LHCN-M2 (cell line): Measurements from ENCODE around the gene RNF17. TPM values are rescaled to one million over a fixed set of nuclear protein-coding genes. Genes with fewer than 3 reads are reported as not detected.

ENCODE experiments used
- DNase-seq: peaks from one replicate; pipeline ENCODE4 v3.0.0-alpha.2; 2012; ENCODE audit warnings: low read depth
- total RNA-seq: library from RNA; depleted of rRNA; stranded (reverse); fragments of >200 nt; gene quantifications from 2 replicates; pipeline ENCODE4 v1.2.3, GENCODE V29; 2014; rRNA removed

Gene RNF17
- total RNA-seq, 1 experiment from 2014 or later = not detected

DNA sequence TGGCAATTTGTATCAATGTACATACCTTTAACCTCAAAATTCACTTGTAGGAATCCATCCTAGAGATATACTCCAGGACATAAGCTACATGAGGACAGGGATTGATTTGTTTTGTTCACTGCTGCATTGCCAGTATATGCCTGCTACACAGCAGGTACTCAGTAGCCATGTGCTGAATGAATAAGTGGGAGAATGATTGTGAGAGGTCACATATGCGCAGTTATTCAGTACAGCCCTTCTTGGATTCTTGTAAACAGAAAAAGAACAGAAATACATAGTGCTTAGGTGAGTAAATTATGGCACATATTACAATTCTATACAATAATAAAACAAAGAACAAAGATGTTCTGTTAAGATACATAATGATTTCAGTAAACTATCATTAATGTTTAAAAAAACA, 133.3 kb downstream of the RNF17 start:
- DNase-seq = no peak

DNA sequence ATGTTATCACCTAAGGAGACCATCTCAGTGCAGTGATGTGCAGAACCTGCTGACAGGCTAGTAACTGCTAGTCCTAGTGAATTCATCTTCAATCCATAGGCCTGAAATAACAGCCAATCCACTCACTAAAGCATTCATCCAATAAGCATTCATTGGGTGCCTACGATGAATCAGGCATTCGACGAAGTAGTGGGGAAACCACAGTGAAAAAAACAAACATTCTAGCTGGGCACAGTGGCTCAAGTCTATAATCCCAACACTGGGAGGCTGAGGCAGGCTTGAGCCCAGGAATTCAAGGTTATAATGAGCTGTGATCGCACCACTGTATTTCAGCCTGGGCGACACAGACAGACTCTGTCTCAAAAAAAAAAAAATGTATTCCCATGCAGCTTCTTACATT, 135.6 kb downstream of the RNF17 start:
- DNase-seq = peak; percentile 6

DNA sequence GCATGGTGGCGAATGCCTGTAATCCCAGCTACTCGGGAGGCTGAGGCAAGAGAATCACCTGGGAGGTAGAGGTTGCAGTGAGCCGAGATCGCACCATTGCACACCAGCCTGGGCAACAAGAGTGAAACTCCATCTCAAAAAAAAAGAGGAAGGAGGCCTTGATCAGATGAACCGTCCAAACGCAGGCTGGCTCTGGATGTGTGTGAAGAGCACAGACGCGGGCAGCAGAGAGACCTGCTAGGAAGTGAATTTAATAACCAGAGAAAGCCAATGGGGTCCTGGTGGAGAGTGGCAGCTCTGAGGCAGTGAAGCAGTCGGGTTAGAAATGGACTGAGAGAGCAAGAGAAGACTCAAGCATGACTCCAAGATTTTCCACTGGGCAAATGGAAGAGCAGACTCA, 136.5 kb downstream of the RNF17 start:
- no peak for DNase-seq

DNA sequence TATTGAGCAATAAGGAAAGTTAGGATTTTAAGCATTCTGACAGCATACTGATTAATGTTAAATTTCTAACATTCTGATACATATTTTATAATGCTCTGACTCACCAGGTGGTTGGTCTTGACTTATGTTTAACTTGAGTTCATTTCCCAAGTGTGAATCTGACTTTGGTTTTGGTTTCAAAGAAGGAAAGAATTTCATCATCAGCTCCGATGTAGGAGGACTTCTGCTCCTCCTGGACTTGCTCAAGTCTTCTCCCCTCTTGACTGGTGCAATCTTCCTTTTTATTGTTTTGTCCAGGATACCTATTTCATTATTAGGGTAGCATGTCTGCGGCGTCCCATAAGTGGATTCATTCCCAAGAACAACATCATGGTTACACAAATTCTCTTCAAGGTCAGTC, 141.3 kb downstream of the RNF17 start:
- peak; percentile 32 for DNase-seq

DNA sequence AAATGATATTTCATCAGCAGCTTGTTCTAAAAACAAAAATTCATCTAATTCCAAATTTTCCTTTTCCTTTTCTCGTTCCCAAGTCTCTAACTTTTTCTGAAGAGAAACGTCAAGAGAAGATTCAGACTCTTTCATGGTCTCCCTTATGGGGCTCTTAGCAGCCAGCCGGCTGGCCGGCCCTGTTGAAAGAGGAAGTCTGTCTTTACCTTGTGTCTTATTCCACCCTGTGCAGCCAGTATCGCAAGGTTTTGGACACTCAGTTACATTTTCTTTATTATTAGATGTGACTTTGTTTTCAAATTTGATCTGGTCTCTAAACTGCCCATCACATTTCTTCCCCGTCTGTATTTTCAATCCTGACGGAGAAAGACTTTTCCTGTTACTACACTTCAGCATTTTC, 142.3 kb downstream of the RNF17 start:
- DNase-seq = no peak

DNA sequence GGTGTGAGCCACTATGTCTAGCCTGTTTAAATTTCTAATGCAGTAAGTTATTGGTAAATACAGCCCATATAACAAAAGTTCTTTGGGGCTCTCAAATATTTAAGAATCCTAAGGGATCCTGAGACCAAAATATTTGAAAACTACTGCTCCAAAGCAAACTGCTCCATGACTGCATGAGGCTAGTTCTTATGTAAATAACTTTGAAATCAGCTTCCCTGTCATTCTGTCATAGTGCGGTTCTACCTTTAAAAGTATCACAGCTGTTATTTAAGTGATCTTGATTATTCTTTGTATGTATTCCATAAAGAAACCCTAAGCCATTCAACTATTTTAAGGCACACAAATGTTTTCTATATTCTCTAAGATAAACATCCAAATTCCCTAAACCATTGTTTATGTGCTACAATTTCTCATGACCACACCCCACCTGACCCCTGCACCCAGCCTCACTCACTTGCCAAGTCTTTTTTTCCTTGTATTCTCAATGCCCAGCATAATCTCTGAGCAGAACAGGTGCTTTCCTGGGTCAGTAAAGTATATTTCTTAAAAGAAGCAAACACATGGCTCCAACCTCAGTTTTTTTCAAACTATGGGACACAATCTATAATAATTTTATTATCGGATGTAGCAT, 146.6 kb downstream of the RNF17 start:
- no peak for DNase-seq

DNA sequence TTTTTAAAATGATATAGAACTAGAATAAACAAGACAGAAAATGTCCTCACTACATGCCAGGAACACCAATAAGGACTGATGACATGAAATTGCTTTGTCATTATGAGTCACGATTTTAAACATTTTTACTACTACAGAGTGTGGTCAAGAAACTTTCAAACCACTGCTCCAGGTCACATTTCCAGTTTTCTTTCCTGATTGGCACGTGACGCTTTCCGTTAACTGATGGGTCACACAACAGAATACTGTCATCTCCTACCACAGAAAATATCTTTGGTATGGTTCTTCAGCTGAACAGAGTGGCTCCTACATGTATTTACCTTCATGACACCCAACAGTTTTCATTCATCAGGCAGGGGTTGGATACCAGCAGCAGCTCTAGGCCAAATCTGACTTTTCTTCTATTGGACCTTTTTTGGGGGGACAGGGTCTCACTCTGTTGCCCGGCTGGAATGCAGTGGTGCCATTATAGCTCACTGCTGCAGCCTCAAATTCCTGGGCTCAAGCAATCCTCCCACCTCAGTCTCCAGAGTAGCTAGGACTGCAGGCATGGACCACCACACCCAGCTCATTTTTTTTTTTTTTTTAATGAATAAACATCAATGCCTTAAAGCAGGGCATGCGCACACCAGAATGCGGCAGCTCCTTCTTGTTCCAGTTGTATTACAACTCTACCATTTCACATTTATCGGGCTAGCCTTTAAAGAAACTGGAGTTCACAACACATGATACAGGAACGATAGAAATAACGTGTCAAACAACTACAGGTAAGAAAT, 147.4 kb downstream of the RNF17 start:
- DNase-seq = peak; percentile 74

DNA sequence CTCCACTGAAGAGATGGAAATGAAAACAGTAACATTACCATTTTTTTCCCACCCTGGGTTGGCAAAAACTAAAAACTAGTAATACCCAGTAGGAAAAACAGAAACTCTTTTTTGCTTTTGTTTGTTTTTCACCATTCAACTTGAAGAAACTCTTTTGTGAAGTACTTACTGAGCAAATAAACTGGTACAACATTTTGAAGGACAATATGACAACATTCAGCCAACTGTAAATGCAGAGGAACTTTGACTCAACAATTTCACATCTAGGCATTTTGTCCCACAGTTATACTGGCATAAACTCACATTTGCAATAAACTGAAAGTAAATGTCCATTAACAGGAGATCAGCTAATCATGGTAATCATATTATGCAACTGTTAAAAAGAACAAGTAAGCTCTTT, 152.5 kb downstream of the RNF17 start:
- no peak for DNase-seq

DNA sequence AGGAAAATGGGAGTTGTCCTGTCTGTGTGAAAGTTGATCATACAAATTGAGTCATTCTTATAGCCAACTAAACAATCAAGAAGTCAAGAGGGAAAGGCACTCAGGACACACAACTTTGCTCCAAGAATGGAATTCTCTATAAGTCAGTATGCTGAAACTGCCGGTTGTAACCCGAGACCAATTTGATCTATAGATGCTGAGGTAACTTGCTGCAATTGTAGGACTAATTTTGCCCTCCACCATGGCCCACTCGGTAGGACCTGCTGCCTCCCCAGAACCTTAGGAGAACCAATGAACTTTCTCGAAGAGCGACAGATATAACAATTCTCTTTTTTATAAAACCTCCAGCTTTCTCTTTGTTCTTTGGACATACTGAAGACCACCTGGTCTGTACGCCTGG, 157.0 kb downstream of the RNF17 start:
- DNase-seq = no peak

DNA sequence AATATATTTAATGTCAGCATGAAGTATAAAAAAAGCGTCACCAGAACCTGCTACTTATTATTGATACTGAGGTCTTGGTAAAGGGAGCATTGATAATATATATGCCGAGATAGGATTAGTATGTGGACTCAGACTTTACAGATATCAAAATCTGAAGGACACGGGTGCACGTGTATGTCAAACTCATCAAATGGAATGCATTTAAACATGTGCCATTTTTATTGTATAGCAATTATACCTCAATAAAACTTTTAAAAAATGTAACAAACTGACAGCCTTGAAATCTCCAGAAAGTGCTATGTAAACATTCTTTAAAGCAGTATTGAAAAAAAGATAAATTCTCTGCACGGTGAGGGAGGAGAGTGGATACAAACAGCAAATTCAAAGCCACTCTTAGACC, 157.9 kb downstream of the RNF17 start:
- DNase-seq = no peak

DNA sequence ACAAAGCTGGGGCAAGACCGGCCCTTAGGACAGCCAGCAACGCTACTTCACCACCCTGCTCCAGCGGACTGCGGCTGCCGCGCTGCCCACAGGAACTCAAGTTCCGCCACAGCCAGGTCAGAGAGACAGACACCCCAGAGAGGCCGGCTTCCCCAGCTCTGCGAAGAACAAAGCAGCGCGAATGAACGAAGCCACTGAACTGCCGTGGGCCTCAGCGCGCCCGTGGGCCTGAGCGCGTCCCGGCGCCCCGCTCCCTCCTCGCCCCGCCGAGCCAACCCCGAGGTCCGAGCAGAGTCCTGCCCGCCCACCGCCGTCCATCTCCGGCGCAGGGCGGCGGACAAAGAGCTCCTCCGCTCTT, 158.4 kb downstream of the RNF17 start:
- no peak for DNase-seq

DNA sequence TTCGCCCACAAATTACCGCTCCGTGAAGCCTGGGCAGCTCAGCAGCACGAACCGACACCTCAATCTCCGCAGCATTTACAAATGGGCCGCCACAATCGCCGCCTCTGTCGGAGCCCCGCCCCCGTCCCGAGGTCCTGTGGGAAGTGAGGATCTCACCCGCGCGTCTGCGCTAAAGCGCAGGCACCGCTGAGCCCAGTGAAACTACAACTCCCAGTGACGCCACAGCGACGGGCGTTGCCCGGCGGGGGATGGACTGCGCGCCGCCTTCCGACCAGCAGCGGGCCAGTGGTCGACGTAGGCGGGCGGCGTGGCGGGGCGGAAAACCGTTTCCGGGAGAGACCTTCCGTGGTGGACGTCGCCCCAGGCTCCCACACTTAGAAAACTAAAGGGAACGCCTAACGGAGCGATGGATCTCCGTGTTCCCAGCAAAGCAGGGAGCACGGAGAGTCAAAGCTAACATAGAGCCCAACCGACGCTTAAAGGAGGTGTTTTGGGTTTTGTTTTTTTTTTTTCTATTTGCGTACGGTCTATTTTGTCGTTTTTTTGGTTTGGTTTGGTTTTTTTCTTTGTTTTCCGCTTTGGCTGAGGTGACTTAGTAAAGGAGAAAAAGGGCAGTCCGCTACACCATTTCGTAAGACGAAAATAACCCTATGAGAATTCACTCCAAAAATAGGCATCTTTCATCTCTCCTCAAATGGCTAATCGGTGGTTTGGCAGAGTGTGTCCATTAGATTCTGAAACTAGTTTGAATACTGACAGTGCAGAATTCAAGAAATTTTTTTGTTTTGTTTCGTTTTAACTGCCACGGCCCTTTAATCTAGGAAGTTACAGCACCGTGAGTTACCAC, 159.0 kb downstream of the RNF17 start:
- peak; percentile 97 for DNase-seq

DNA sequence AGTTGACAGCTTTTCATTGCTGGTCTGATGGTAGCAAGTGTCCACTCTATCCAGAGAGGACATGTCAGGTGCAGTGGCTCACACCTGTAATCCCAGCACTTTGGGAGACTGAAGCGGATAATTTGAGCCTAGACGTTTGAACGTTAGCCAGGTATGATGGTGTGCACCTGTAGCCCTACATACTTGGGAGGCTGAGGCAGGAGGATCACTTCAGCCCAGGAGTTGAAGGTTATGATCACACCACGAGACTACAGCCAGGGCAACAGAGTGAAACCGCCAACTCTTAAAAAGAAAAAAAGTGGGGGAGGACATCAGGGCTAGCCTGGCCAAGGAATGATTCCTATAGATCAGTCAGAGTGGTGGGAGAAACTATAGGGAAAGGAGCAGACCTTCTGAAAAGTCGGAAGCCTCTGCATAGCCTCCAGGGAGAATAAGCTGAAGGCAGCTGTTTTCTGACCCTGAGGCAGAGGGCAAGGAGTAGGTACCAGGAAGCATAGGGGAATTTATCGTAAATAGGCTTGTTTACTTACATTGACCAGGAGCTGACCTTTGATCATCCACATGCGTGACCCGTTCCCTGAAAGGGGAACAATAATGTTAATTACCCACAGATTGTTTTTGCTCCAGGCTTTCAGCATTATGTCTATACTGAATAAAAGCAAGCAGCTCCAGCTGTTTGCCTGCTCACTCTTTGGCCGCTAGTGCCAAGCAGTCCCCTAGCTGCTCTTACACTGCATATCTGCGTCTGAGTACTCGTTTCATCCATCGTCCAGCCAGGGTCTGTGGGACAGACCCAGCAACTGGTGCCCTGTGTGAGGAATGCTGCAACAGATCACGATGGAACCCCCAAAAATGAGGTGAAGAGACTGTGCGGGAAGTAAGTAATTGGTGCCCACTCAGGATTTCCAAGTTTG, 161.6 kb downstream of the RNF17 start:
- DNase-seq = no peak

DNA sequence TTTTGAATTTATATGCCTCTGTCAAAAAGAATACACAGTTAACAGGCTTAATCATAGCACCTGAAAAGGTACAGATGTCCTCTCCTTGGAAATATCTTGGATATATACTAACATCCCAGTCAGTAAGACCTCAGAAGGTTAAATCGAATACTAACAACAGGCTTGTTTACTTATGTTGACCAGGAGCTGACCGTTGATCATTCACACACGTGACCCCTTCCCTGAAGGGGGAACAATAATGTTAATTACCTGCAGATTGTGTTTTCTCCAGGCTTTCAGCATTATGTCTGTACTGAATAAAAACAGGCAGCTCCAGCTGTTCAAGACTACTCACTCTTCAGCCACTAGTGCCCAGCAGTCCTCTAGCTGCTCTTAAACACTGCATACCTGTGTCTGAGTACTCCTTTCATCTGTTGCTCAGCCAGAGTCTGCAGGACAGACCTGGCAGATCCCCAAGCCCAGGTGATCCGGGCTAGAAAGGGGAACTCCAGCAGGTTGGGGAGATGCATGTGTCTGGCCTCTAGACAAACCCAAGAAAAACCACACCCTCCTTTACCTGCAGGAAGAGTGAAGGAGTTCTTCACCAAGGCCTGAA, 163.9 kb downstream of the RNF17 start:
- no peak for DNase-seq

DNA sequence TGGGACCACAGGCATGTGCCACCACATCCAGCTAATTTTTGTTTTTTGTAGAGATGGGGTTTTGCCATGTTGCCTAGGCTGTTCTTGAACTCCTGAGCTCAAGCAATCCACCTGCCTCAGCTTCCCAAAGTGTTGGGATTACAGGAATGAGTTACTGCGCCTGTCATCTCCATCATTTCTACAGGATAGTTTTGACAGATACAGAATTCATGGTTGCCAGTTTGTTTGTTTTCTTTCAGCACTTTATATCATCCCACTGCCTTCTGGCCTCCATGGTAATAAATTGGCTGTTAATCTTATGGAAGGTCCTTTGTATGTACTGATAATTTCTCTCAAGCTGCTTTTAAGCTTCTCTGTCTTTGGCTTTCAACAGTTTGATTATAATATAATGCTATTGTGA, 165.2 kb downstream of the RNF17 start:
- no peak for DNase-seq

Other genes with a start within 250 kb of the RNF17 start
- gene ATP12A, start 83.8 kb upstream of the RNF17 start, total RNA-seq = not detected in 2 replicates